RKO (cell line): ENCODE measurements around the gene PES1.
"Not testable (repeated sequence)": the region's sequence is repeated elsewhere in the genome, so short reads cannot be mapped to it uniquely, and the experiment has no call there.

ENCODE experiments used
- DNase-seq: peaks from one replicate; pipeline ENCODE4 v3.0.0-alpha.2; 2016; ENCODE audit warnings: low spot score

PES1 gene

DNA sequence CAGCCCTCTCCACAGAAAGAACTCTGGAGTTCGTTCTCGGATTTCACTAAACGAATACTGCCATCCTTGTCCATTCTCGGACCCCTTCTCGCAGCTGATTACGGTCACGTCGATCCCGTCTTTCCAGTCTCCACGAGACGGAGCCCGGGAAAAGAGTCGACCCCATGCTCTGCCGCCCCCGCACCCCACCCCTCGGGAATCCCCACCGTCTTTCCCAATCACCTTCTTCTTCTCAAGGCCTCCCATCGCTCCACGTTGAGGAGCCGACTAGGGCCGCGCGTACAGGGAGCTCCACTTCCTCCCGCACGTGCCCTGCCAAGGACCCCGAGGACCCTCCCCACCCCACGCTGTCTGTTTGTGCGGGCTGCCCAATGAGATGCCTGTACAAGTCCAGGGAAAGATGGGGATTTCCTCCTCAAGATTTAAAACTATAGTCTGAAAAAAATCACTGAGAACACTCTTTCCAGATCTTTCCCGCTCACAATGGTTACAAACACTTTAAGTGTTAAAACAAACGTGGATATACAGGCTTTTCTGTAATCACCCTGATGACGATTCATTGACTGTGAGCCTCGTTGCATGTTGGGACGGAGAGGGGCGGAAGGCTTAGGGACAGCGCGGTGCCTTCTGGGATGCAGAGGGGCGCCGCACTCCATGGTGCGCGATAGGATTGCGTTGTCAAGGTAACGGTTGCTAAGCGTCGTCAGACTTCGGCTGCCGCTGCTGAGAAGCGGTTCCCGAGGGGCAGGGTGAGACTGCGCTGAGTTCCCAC lies at the start of gene PES1:
Gene PES1 (minus strand): TSS at position 323 of the 772 bp plus-strand sequence. CDS start 77 bp downstream, at position 246.
- DNase-seq, result peak; percentile 99

DNA sequence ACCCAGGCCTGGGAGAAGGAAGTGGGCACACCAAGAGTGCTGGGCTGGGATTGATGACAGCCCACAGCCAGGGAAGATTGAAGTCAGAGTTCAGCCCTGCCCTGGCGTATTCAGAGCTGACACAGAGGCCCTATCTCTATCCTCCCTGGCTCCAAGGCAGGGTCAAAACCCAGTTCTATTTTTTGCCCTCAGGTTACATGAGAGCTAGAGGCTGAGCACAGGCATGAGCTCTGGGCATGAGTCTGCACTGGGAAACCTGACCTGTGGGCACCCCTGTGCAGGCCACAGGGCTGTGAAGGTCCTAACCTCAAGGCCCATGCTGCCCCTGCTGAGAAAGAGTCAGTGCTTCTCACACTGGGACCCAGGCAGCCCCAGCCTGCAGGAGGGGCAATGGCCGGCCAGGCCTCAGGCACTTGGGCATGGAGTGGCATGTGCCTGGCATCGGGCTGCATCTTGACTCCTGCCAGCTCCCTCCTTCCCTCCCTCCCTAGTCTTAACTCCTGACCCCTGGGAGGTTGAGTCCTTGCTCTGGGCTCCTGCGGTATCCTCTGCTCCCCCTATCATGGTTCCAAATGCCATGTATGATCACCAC lies 49.2 kb upstream of the PES1 start:
- no peak for DNase-seq

DNA sequence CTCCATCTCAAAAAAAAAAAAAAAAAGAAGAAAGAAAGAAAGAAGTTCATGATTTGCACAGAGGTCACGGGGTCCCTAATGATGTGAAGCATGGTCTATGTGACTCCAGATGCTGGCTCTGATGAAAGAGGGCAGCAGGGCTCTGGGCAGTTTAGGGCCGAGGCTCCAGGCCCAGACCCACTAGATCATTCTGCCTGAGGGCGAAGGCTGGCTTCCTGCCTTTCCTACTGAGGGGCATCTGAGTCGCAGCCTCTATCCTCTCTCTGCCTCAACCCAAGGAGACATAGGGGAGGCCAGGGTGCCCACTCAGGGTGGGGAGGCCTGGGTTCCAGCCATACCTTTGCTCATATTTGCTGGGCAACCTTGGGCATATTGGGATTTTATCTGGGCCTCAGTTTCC lies 48.7 kb upstream of the PES1 start:
- no peak for DNase-seq

DNA sequence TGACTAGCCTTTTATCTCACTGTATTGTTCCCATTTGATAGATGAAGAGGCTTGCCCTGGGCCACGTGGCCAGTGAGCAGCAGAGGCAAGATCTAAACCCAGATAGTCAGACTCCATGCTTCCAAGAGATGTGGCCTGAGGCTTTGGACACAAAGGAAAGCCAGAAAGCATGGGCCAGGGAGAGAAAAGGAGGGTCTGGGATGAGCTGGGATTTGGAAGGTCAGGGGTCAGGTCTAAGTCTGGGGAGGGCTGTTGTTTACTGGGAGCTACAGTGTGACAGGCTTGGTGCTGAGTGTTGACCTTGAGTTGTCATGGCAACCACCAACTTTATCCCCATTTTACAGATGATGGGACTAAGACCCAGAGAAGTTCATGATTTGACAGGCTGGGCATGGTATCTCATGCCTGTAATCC lies 46.0 kb upstream of the PES1 start:
- DNase-seq, result peak; percentile 57

DNA sequence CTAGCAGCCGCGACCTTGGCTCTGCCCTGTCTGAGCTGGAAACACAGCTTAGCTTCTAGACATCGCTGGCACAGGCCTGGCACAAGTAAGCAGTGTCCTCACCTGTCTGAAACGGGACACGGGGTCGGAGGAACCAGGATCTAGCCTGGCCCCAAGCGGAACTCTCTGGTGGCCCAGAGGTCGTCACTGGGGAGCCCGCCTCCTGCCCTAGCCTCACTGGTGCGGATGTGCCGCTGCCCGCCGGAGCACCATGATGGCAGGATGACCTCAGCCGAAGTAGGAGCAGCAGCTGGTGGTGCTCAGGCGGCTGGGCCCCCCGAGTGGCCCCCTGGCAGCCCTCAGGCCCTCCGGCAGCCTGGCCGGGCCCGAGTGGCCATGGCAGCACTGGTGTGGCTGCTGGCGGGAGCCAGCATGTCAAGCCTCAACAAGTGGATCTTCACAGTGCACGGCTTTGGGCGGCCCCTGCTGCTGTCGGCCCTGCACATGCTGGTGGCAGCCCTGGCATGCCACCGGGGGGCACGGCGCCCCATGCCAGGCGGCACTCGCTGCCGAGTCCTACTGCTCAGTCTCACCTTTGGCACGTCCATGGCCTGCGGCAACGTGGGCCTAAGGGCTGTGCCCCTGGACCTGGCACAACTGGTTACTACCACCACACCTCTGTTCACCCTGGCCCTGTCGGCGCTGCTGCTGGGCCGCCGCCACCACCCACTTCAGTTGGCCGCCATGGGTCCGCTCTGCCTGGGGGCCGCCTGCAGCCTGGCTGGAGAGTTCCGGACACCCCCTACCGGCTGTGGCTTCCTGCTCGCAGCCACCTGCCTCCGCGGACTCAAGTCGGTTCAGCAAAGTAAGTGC lies 44.7 kb upstream of the PES1 start:
- DNase-seq, result peak; percentile 60

DNA sequence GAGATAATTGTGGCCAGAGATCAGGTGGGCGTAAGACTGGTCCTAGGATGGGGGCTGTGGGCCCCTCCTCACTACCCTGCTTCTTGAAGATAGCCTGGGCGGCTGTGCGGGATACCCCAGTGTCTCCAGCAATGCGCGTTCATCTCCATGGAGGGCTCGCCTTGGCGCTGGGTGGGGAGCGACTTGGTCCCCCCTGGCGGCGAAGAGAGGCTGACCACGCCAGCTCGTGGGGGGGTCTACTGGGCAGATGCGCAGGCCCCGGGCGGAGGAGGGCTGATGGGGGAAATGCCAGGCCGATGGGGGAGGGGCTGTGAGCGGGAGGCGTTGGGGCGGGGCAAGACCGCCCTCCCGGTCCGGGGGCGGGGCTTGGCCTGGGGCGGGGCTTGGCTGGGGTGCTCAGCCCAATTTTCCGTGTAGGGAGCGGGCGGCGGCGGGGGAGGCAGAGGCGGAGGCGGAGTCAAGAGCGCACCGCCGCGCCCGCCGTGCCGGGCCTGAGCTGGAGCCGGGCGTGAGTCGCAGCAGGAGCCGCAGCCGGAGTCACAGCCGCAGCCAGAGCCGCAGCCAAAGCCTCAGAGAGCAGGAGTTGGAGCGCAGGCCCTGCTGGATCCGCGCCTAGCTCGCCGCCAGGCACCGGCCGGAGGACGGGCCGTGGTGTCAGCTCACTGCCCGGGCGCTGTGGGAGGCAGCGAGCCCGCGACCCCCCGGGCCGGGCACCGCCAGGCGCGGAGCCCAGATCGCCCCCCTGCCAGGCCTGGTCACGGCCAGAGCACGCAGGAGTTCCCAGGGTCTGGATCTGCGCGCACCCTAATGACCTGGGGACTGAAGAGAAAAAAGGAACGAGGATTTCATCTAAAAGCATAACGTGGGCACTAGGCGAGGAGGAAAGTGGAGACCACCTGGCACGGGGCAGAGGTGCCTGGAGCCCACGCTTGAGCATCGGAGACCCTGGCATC lies 43.8 kb upstream of the PES1 start, which contains the start of gene SLC35E4:
Gene SLC35E4 (plus strand): TSS at position 509 of the 953 bp plus-strand sequence. CDS start 670 bp downstream, outside the sequence.
- peak; percentile 93 for DNase-seq

DNA sequence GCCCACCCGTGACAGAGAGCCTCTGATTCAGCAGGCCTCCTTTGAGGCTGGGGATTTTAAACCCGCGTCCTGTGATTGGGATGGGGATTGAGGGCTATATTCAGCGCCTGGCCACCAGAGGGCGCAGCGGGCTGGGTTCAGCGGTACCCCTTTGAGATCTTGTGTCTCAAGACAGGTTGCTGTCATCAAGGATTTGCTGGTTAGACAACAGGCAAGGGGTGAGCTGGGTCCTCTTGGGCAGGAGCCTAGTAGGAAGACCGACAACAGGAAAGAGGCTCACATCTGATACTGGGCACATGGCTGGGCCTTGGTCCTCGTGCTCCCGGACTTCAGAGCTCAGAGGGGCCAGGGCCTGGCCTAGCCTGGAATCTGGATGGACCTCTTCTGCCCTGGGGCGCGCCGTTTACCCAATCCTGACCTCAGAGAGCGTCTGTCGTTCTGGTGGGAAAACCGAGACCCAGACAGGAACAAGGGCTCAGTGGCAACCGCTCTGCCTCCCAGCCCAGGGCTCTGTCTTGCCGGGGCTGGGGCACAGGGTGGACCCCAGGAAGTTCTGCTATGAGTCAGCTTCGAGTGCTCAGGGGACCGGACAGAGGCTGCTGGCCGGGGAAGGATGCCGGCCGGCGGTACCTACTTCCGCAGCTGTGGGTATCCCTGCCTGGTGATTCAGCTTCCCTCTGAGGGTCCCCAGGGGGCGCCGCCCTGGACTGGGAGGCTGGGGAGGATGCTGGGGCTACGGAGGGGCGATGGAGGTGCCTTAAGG lies 42.9 kb upstream of the PES1 start:
- peak; percentile 93 for DNase-seq

DNA sequence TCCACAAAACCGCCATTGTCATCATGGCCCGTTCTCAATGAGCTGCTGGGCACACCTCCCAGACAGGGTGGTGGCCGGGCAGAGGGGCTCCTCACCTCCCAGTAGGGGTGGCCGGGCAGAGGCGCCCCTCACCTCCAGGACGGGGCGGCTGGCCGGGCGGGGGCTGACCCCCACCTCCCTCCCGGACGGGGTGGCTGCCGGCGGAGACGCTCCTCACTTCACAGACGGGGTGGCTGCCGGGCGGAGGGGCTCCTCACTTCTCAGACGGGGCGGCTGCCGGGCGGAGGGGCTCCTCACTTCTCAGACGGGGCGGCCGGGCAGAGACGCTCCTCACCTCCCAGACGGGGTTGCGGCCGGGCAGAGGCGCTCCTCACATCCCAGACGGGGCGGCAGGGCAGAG lies 39.8 kb upstream of the PES1 start:
- DNase-seq, result not testable (repeated sequence)

DNA sequence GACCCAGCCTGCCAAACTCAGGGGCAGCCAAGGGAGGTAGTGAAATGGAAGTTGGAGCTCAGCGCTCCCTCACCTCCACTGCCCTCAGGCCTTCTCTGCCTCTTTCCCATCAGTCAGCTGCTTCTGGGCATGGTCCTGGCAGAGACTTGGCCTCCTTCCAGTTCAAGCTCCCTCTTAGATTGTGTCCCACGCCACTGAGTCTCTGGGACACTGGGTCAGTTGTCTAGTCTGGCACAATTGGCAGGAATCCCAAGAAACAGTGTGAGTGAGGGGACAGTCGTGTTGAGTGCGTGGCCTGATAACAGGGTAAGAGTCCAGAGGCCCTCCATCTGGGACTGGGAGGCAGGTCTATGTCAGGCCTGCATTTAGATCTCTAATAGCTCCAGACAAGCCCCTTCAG lies 36.8 kb upstream of the PES1 start:
- no peak for DNase-seq

DNA sequence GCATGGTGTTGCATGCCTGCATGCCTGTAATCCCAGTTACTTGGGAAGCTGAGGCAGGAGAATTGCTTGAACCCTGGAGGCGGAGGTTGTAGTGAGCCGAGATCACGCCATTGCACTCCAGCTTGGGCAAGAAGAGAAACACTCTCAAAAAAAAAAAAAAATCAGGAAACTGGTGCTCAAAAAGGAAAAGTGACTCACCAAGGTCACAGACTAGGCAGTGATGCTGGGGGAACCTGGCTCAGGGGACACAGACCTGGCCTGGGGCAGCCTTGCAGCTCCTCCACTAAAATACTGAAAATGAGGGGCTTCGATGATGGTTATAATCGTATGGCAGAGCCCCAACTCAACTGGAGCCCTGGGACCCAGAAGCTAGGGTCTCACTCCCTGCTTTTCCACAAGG lies 35.8 kb upstream of the PES1 start:
- DNase-seq, result no peak

DNA sequence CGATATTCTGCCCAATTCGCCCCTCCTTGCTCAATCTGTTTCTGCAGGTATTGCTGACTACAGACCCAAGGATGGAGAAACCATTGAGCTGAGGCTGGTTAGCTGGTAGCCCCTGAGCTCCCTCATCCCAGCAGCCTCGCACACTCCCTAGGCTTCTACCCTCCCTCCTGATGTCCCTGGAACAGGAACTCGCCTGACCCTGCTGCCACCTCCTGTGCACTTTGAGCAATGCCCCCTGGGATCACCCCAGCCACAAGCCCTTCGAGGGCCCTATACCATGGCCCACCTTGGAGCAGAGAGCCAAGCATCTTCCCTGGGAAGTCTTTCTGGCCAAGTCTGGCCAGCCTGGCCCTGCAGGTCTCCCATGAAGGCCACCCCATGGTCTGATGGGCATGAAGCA lies 34.7 kb upstream of the PES1 start:
- no peak for DNase-seq

DNA sequence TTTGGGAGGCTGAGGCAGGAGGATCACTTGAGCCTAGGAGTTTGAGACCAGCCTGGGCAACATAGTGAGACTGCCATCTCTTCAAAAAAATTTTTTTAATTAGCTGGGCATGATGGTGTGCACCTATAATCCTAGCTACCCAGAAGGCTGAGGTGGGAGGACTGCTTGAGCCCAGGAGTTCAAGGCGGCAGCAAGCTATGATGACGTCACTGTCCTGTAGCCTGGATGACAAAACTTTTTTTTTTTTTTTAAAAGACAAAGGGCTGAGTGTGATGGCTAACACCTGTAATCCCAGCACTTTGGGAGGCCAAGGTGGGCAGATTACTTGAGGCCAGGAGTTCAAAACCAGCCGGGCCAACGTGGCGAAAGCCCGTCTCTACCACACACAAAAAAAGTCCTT lies 28.2 kb upstream of the PES1 start:
- DNase-seq, result not testable (repeated sequence)

DNA sequence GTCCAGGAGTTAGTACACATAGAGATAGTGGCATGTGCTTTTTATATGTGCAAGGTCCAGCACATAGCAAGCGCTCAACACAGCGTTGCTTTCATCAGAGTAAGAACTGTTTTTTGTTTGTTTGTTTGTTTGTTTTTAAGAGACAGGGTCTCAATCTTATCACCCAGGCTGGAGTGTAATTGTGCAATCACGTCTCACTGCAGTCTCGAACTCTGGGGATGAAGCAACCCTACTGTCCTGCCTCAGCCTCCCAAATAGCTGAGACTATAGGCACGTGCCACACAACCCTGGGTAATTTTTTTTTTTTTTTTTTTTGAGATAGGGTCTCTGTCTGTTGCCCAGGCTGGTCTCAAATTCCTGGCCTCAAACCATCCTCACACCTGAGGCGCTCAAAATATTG lies 26.1 kb upstream of the PES1 start:
- DNase-seq, result no peak

DNA sequence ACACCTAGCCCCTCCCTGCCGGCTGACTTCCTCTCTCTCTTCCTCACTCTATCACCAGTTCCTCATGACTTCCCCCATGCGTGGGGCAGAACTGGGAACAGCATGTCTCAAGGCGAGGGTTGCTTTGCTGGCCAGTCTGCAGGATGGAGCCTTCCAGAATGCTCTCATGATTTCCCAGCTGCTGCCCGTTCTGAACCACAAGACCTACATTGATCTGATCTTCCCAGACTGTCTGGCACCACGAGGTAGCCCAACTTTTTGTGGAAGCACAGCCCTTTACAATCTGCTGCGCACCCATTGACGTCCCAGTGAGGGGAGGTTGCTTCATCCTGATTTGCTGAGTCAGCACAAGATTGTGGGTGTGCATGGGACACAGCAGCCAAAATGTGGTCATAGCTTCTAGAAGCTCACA lies 23.8 kb upstream of the PES1 start:
- DNase-seq, result no peak

DNA sequence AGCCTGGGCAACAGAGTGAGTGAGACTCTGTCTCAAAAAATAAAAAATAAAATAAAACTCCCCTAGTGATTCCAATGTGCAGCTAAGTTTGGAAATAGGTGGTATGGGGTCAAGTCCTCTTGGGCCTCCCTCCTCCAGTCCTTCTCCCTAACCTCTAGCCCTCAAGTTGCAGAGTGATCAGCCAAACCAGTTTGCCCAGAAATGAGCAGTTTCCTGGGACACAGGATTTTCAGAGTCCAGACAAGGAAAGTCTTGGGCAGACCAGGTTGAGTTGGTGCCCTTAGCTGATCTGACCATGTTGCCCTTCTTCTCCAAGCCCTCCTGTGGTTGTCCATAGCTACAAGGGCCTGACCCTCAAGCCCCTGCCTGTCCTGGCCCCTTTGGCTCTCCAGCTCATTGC lies 23.2 kb upstream of the PES1 start:
- no peak for DNase-seq

DNA sequence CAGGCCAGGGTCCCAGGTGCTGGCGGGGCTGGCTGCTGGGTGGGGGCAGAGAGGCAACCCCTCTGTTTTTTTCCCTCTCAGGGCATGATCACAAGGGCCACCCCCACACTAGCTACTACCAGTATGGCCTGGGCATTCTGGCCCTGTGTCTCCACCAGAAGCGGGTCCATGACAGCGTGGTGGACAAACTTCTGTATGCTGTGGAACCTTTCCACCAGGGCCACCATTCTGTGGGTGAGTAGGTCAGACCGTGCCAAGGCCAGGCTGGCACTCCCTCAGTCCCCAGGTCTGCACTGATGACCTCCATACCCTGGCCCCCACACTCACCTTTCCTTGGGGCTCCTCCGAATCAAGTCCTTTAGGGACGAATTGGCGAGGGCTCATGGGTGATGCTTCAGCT lies 22.6 kb upstream of the PES1 start:
- no peak for DNase-seq

DNA sequence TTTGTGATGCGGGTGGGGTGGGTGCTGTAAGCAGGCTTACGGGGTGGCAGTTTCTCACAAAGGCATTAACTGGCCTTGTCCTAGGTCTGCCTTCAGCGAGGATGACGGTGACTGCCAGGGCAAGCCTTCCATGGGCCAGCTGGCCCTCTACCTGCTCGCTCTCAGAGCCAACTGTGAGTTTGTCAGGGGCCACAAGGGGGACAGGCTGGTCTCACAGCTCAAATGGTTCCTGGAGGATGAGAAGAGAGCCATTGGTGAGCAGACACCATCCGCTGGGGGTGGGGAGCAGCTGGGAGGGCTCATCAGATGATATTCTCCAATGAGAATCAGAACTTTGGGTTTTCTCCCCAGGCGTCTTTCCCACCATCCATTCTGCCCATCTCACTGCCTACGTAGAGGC lies 21.1 kb upstream of the PES1 start:
- no peak for DNase-seq

DNA sequence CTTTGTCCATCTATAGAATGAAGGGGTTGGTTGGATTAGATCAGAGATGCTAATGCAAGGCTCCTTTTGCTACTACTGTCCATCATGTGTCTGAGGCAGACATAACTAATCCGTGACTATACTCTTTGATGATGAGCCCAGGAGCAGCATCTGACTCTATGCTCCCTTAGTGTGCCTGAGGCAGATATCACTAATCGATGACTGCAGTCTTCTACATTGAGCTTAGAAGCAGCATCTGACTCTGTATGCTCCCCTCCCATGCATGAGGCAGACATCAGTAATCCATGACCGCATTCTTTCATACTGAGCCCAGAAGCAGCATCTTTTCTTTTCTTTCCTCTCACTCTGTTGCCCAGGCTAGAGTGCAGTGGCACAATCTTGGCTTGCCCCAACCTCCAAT lies 19.5 kb upstream of the PES1 start:
- peak; percentile 39 for DNase-seq

DNA sequence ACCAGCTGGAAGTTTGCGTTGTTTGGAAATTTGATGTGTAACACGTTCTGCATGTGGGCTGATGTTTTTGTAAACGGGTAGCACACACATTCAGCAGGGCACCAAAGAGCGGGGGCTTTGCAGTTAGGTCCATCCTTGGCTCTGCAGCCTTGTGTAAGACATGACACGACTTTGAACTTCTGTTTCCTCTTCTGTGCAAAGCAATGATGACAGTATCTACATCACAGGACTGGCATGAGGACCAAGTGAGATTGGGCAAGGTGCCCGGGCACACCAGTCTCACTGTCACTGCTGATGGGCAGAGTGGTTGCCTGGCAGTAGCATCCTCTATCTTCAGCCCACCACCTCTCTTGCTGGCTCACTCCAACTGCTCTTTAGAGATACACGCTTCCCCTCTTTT lies 18.6 kb upstream of the PES1 start:
- DNase-seq, result no peak

DNA sequence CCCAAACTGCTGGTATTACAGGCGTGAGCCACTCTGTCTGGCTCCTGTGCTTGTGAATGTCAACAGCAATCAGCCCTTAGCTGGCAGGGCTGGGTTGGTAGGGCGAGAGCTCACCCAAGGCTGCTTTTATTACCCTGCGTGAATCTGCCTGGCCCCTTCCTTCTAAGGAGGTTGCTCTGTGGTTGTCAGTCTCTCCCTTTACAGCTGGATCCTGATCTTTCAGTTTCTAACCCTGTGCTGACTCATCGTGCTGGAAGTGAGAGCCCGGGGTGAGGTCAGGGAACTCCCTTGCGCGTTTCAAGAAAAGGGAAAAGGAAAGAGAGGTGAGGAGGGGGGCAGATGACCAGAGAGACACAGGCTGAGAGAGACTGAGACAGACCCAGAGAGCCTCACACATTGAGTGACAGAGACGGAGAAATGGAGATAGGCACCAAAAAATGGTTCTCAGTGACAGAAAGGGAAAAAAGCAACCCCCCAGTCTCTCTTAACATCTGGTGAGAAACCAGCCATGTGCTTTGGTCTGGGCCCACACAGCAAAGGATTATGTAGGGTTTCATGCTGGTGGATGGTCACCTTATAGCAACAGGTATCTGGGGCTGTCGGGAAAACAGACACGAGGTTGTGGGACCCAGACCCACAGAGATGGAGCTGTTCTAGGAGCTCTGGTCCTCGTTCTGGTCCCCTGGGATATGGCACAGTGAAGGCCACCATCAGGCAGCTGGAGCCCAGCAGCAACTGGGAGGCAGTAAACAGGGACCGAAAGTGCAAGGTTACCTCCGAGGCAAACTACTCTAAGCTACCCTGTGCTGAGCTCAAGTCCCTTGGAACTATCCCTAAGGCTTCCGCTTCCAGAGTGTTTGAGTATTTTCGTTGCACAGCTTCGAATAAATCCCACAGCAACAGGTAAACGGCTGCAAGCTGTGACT lies 17.8 kb upstream of the PES1 start:
- peak; percentile 70 for DNase-seq
